Endometrial microvascular endothelial cells (primary cell): ENCODE data around the gene MBD3L4. TPM values are rescaled to one million over a fixed set of nuclear protein-coding genes. Genes with fewer than 3 reads are reported as not detected.
"Not testable (repeated sequence)": the region's sequence is repeated elsewhere in the genome, so short reads cannot be mapped to it uniquely, and the experiment has no call there.

ENCODE experiments used
- in situ Hi-C: cut with HindIII; loops from 2 replicates; pipeline ENCODE4 v1.10.0; 2017; ENCODE audit warnings: low sequenced_read_pairs, low pct_unique_long_range_greater_than_20kb; ENCODE audit errors: inconsistent ontology term
- total RNA-seq: library from RNA; depleted of rRNA; stranded (reverse); fragments of >200 nt; gene quantifications from one replicate; pipeline ENCODE4 v1.2.3, GENCODE V29; 2015; ENCODE audit errors: inconsistent ontology term

MBD3L4 gene
- not detected for total RNA-seq

GRCh38 chr19:7040079-7040478 lies at the start of gene MBD3L4:
MBD3L4 (minus strand) TSS chr19:7040179; CDS start chr19:7040144, 35 bp downstream.
- in situ Hi-C loops = not testable (repeated sequence)

- in situ Hi-C loops = no loop called here
Observed at GRCh38 chr19:7088999-7089398, 49.0 kb upstream of the MBD3L4 start.

GRCh38 chr19:7083076-7083956 lies 43.3 kb upstream of the MBD3L4 start:
- in situ Hi-C loops = no loop called here

- in situ Hi-C loops = no loop called here
Observed at GRCh38 chr19:7078008-7078407, 38.0 kb upstream of the MBD3L4 start.

- in situ Hi-C loops = no loop called here
Observed at GRCh38 chr19:7076151-7076550, 36.2 kb upstream of the MBD3L4 start.

- in situ Hi-C loops = no loop called here
Observed at GRCh38 chr19:7074705-7075282, 34.8 kb upstream of the MBD3L4 start.

GRCh38 chr19:7072541-7072940 lies 32.6 kb upstream of the MBD3L4 start:
- in situ Hi-C loops = no loop called here

- in situ Hi-C loops = no loop called here
Observed at GRCh38 chr19:7069904-7070226, 29.9 kb upstream of the MBD3L4 start.

- in situ Hi-C loops = no loop called here
Observed at GRCh38 chr19:7069042-7069903, 29.3 kb upstream of the MBD3L4 start, which contains the start of gene ZNF557. ZNF557 (plus strand) TSS chr19:7069703; CDS start chr19:7075075, 5,372 bp downstream.

GRCh38 chr19:7068599-7068998 lies 28.6 kb upstream of the MBD3L4 start:
- in situ Hi-C loops = no loop called here

- in situ Hi-C loops = no loop called here
Observed at GRCh38 chr19:7067716-7068115, 27.7 kb upstream of the MBD3L4 start.

GRCh38 chr19:7067122-7067521 lies 27.1 kb upstream of the MBD3L4 start:
- in situ Hi-C loops = not testable (repeated sequence)

GRCh38 chr19:7063764-7064418 lies 23.9 kb upstream of the MBD3L4 start:
- in situ Hi-C loops = no loop called here

- in situ Hi-C loops = no loop called here
Observed at GRCh38 chr19:7063339-7063738, 23.4 kb upstream of the MBD3L4 start.

GRCh38 chr19:7059977-7060376 lies 20.0 kb upstream of the MBD3L4 start:
- in situ Hi-C loops = not testable (repeated sequence)

- in situ Hi-C loops = not testable (repeated sequence)
Observed at GRCh38 chr19:7058576-7058975, 18.6 kb upstream of the MBD3L4 start, which contains the start of gene MBD3L3. MBD3L3 (minus strand) TSS chr19:7058676; CDS start chr19:7058605, 71 bp downstream.

- in situ Hi-C loops = not testable (repeated sequence)
Observed at GRCh38 chr19:7056371-7056770, 16.4 kb upstream of the MBD3L4 start.

- in situ Hi-C loops = not testable (repeated sequence)
Observed at GRCh38 chr19:7055679-7056078, 15.7 kb upstream of the MBD3L4 start.
